ENCODE measurements around the gene DENND1A.

DNA sequence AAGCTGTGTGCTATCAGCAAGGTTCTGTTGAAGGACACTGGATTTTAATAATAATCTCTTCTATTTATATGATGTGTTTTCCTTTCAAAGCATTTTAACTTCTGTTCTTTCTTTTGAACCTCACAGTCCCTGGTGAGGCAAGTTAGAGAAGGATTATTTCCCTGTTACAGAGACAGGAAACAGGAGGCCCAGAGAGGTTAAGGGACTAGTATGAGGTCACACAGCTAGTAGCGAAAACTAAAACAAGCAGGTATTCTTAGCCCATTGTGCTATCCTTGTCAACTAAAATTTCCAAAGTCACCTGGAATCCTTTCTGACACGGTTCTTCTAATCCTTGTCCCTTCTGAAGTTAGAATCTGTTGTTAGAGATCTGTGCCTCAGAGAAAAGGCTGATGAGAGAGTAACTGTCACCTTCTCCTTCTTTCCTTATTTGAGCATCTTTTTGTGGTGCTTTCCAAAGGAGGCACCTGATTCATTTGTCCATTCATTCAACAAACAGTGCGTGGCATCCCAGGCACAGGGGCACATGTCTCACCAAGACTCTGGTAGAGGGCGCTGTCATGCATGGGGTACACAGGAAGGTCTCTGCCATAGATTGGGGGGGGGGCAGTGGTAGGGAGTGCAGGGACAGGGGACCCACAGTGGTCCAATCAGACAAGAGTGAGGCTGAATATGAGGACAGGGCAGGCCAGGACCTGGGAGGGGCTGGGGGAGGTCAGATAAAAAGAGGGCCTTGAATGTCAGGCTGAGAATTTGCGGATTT, 512.5 kb downstream of the DENND1A start:
- TF ChIP-seq CTCF (conservative IDR thresholded peaks at IDR 0.05; ENCODE audit: low read depth in 2 of 2) = peak; percentile 44 to 64
- TF ChIP-seq ZNF114 (CRISPR knock-in tag; IDR thresholded peaks at IDR 0.05) = no peak
- TF ChIP-seq REST (IDR thresholded peaks at IDR 0.05; ENCODE audit: unreplicated experiment) = no peak
- no peak for TF ChIP-seq EZH2 (IDR thresholded peaks at IDR 0.05; ENCODE audit: low read depth, unreplicated experiment)
- no peak for TF ChIP-seq NANOG (IDR thresholded peaks at IDR 0.05; ENCODE audit: borderline replicate concordance)
- no peak for TF ChIP-seq POLR2AphosphoS5 (IDR thresholded peaks at IDR 0.05; ENCODE audit: low read depth)
- TF ChIP-seq EZH2phosphoT487 (IDR thresholded peaks at IDR 0.05; ENCODE audit: unreplicated experiment) = no peak
- no peak for TF ChIP-seq JUNB (IDR thresholded peaks at IDR 0.05; ENCODE audit: unreplicated experiment)
- TF ChIP-seq CREB1 (CRISPR knock-in tag; IDR thresholded peaks at IDR 0.05; ENCODE audit: low read depth) = no peak
- TF ChIP-seq, protein P1, sequence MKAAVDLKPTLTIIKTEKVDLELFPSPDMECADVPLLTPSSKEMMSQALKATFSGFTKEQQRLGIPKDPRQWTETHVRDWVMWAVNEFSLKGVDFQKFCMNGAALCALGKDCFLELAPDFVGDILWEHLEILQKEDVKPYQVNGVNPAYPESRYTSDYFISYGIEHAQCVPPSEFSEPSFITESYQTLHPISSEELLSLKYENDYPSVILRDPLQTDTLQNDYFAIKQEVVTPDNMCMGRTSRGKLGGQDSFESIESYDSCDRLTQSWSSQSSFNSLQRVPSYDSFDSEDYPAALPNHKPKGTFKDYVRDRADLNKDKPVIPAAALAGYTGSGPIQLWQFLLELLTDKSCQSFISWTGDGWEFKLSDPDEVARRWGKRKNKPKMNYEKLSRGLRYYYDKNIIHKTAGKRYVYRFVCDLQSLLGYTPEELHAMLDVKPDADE (IDR thresholded peaks at IDR 0.05) = no peak
